RWPE2 (cell line): ENCODE data around the gene SPRN.

Source experiments
- ATAC-seq: fragments of 200-7000 bp; cut with Tn5 transposase; 3 replicates; pipeline ENCODE4 v1.9.1; 2021; ENCODE audit warnings: low read depth
- DNase-seq: peaks from one replicate; pipeline ENCODE4 v3.0.0-alpha.2; 2020; ENCODE audit warnings: low spot score
- H3K27ac ChIP-seq: fragments of 450-650 bp; 2 replicates; pipeline ENCODE4 v1.5.1; 2017; ENCODE audit warnings: mild to moderate bottlenecking; ENCODE audit not compliant: poor library complexity, severe bottlenecking
- H3K27me3 ChIP-seq: fragments of 250-450 bp; sonication (Bioruptor Pico); 2 replicates; pipeline ENCODE4 v1.5.1; 2021; ENCODE audit warnings: mild to moderate bottlenecking, moderate library complexity; ENCODE audit not compliant: insufficient read depth, poor library complexity, severe bottlenecking
- H3K36me3 ChIP-seq: fragments of 250-450 bp; sonication (Bioruptor Pico); 2 replicates; pipeline ENCODE4 v1.5.1; 2020; ENCODE audit warnings: low read depth, mild to moderate bottlenecking, moderate library complexity
- H3K4me1 ChIP-seq: fragments of 250-450 bp; sonication (Bioruptor Pico); 2 replicates; pipeline ENCODE4 v1.5.1; 2021; ENCODE audit warnings: mild to moderate bottlenecking, moderate library complexity; ENCODE audit not compliant: insufficient read depth, poor library complexity, severe bottlenecking
- H3K4me3 ChIP-seq: fragments of 250-450 bp; sonication (Bioruptor Pico); 2 replicates; pipeline ENCODE4 v1.5.1; 2021; ENCODE audit warnings: mild to moderate bottlenecking, moderate library complexity; ENCODE audit not compliant: severe bottlenecking
- H3K9me3 ChIP-seq: fragments of 250-450 bp; sonication (Bioruptor Pico); 2 replicates; pipeline ENCODE4 v1.5.1; 2021; ENCODE audit warnings: mild to moderate bottlenecking, moderate library complexity; ENCODE audit not compliant: severe bottlenecking
- TF ChIP-seq, protein P1 (sequence below): fragments of 450-650 bp; IDR thresholded peaks from one replicate; pipeline ENCODE4 v1.5.1; 2017; ENCODE audit warnings: mild to moderate bottlenecking, moderate library complexity; ENCODE audit not compliant: poor library complexity, severe bottlenecking

Gene SPRN

DNA sequence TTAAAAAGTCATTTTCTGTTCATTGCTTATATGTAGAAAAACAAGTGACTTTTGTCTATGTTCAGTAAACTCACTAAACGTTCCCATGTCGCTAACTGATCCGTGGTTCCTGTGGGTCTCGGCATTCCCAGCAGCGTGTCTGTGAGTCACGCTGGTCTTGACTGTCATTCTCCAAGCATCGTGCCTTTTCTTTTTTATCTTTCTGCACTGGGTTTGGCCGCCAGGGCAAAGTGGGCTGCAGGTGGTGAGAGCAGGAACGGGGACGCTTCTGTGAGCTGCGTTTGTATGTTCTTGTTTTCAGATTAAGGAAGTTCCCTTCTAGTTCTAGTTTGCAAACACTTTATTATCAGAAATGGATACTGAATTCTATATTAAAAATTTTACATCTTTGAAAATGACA lies 22.6 kb upstream of the SPRN start:
- no peak for ATAC-seq

DNA sequence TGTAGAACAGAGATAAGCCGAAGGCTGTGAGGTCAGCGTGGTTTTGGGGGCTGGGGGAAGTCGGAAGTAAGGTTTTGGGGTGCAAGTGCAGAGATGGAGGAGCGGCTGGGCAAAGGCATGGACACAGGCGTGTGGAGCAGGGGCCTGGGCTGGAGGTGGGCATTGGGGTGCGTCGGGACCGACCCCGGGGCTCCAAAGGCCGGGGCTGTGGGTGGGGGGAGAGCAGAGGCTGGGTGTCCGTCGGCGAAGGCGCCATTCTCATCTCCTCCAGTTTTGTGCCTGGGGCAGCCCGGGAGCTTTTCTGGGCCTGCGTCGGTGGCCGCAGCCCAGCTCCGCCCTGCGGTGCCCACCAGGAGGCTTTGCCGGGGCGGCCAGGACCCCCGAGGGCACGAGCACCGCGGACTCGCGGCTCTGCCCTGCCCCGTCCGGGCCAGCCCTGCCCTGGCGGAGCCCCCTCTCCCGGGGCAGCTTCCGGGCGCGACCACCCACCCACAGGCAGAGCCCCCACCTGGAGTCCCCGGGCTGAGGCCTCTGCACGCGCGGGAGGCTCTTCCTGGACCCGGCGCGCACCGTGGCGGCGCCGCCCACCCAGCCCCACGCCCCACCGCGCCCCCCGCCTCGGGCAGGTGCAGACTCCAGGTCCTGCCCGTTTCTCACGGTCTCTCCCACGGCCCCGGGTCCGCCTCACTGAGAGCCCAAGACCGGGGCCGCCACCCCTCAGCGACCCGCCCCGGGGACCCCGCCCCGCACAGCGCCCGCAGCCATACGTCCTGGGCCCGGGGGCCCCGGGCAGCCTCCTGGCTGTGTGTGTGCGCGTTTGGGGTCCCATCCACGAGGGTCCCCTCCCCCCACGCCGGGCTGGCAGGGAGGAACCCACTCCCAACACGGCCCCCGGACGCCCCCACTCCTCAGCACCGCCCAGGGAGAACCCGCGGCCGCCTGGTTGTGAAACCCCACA lies 21.6 kb upstream of the SPRN start:
- ATAC-seq, result no peak
- H3K36me3 ChIP-seq, result no peaks in the 10 kb centered on the region
- DNase-seq, result no peak
- H3K4me1 ChIP-seq, result no peaks in the 10 kb centered on the region
- no peaks in the 10 kb centered on the region for H3K27me3 ChIP-seq
- peaks cover 17% of the 10 kb centered on the region for H3K9me3 ChIP-seq
- H3K27ac ChIP-seq, result no peak overlapping the region
- H3K4me3 ChIP-seq, result no peak overlapping the region
- TF ChIP-seq, protein P1, sequence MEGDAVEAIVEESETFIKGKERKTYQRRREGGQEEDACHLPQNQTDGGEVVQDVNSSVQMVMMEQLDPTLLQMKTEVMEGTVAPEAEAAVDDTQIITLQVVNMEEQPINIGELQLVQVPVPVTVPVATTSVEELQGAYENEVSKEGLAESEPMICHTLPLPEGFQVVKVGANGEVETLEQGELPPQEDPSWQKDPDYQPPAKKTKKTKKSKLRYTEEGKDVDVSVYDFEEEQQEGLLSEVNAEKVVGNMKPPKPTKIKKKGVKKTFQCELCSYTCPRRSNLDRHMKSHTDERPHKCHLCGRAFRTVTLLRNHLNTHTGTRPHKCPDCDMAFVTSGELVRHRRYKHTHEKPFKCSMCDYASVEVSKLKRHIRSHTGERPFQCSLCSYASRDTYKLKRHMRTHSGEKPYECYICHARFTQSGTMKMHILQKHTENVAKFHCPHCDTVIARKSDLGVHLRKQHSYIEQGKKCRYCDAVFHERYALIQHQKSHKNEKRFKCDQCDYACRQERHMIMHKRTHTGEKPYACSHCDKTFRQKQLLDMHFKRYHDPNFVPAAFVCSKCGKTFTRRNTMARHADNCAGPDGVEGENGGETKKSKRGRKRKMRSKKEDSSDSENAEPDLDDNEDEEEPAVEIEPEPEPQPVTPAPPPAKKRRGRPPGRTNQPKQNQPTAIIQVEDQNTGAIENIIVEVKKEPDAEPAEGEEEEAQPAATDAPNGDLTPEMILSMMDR, result no peak

More for the DNA sequence above, 22.6 kb upstream of the SPRN start:
- Histone ChIP-seq H3K27me3 (no peaks in the 10 kb centered on the region), H3K4me1 (no peaks in the 10 kb centered on the region), H3K9me3 (peaks cover 17% of the 10 kb centered on the region), H3K4me3 (no peak overlapping the region), H3K27ac (no peak overlapping the region), H3K36me3 (no peaks in the 10 kb centered on the region)
- no peak for DNase-seq
- TF ChIP-seq, protein P1, result no peak

DNA sequence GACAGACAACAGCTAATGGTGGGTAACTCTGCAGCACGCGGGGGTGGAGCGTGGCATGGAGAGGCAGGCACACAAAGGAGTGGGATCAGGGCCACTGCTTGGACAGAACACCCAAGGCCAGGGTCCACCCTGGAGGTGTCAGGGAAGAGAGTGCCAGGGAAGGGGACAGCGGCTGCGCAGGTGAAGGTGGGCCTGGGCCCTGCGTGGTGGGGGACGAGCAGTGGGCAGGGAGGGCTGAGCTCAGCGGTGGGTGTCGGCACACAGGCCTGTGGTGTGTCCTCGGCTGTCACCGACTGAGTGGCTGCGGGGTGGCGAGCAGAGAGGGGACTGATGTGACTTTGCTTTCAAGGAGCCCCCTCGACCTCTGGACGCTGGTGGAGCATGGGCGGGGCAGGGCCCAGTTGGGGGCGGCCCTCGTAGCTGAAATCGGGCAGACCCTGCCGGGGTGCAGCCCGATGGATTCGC lies 20.9 kb upstream of the SPRN start:
- Histone ChIP-seq H3K27me3 (no peaks in the 10 kb centered on the region), H3K9me3 (peaks cover 17% of the 10 kb centered on the region), H3K27ac (no peak overlapping the region), H3K4me1 (no peaks in the 10 kb centered on the region), H3K36me3 (no peaks in the 10 kb centered on the region), H3K4me3 (no peak overlapping the region)
- TF ChIP-seq, protein P1, result no peak
- no peak for ATAC-seq
- no peak for DNase-seq

DNA sequence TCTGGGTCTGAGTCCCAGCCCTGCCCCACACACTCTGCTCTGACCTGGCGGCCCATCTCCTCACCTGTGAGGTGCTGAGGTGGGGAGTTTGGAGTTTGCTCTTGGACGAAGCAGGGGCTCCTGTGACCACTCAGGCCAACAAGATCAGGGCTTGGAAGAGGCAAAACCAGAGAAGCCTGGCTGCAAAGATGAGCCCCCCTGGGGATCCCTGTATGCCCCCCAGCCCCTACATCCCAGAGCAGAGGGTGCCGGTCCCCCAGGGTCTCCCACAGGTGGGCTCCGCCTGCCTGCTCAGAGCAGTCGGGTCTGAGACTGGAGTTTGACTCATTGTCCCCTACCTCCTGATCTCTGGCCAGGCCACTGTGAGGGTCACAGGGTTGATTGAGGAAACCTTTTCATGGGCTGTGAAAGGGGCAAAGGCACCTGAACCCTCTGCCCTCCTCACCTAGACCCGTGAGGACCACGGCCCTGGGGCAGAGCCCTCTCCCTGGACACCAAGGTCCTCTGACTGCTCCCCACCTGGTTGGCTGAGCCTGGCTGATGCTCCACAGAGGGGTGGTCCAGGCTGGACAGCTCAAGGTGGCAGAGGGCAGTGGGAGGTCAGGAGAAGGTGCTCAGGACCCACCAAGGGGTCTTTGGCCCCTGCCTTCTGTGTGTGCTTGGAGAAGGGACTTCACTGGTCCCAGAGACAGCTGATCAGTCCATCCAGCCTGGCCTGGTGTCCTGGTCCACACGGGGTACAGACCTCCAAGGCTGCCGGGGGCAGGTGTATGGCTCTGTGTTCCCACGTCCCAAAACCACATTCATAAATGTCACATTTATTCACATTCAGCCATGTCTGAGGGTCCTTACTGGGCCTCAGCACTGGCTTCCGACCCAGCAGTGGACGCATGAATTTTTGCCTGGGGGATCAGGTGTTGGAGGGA lies 20.2 kb upstream of the SPRN start:
- Histone ChIP-seq H3K27ac (no peak overlapping the region), H3K4me3 (no peak overlapping the region), H3K27me3 (no peaks in the 10 kb centered on the region), H3K36me3 (no peaks in the 10 kb centered on the region), H3K9me3 (peaks cover 17% of the 10 kb centered on the region), H3K4me1 (no peaks in the 10 kb centered on the region)
- DNase-seq (no peak), ATAC-seq (no peak)
- TF ChIP-seq, protein P1, result no peak
